GM23338 (cell line): ENCODE measurements around the gene BBOX1.

ENCODE experiments used
- CREB1 ChIP-seq: fragments of 250-450 bp; sonication (Bioruptor Pico); IDR thresholded peaks from 2 replicates; pipeline ENCODE4 v1.5.0; 2020; ENCODE audit warnings: low read depth, mild to moderate bottlenecking, moderate library complexity
- POLR2AphosphoS5 ChIP-seq: IDR thresholded peaks from 2 replicates; pipeline ENCODE4 v1.6.1; 2016; ENCODE audit warnings: antibody characterized with exemption, low read depth
- TF ChIP-seq, protein P1 (sequence below), 2 experiments: fragments of 200-600 bp in 1 of 2; sonication (generic) in 1 of 2; conservative IDR thresholded peaks; 2 replicates each; pipeline versions ENCODE4 v1.5.1 to v1.6.1; 2016 to 2017; ENCODE audit warnings: antibody characterized with exemption in 2 of 2, low read depth in 2 of 2, mild to moderate bottlenecking in 2 of 2, moderate library complexity in 1 of 2

- TF ChIP-seq, protein P1, sequence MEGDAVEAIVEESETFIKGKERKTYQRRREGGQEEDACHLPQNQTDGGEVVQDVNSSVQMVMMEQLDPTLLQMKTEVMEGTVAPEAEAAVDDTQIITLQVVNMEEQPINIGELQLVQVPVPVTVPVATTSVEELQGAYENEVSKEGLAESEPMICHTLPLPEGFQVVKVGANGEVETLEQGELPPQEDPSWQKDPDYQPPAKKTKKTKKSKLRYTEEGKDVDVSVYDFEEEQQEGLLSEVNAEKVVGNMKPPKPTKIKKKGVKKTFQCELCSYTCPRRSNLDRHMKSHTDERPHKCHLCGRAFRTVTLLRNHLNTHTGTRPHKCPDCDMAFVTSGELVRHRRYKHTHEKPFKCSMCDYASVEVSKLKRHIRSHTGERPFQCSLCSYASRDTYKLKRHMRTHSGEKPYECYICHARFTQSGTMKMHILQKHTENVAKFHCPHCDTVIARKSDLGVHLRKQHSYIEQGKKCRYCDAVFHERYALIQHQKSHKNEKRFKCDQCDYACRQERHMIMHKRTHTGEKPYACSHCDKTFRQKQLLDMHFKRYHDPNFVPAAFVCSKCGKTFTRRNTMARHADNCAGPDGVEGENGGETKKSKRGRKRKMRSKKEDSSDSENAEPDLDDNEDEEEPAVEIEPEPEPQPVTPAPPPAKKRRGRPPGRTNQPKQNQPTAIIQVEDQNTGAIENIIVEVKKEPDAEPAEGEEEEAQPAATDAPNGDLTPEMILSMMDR (conservative IDR thresholded peaks at IDR 0.05; ENCODE audit: low read depth in 2 of 2): no peak
- no peak for TF ChIP-seq POLR2AphosphoS5
- no peak for TF ChIP-seq CREB1 (CRISPR knock-in tag)
These were observed 107.3 kb downstream of the BBOX1 start for GRCh38 chr11:27147916-27148315.
